Glomerular visceral epithelial cell (primary cell): ENCODE data around the gene RNF167.
A peak's percentile ranks its signal among the peaks of the same experiment; 100 is the strongest.

Experiments
- DNase-seq: peaks from one replicate; pipeline ENCODE4 v3.0.0-alpha.2; 2016; ENCODE audit errors: extremely low spot score

RNF167 gene

GRCh38 chr17:4938688-4939545, 1.2 kb upstream of the RNF167 start:
- DNase-seq = no peak

GRCh38 chr17:4939546-4939795, 597 bp upstream of the RNF167 start:
- DNase-seq = no peak

GRCh38 chr17:4940555-4941318, 669 bp downstream of the RNF167 start:
- no peak for DNase-seq

GRCh38 chr17:4941319-4941610, 1.2 kb downstream of the RNF167 start:
- no peak for DNase-seq

- no peak for DNase-seq
These were observed 2.9 kb downstream of the RNF167 start for GRCh38 chr17:4942760-4943508.

GRCh38 chr17:4944163-4944553, 4.1 kb downstream of the RNF167 start:
- no peak for DNase-seq

- no peak for DNase-seq
These were observed 4.6 kb downstream of the RNF167 start for GRCh38 chr17:4944554-4945175.

GRCh38 chr17:4945176-4945943, 5.3 kb downstream of the RNF167 start:
- peak; percentile 93 for DNase-seq

- DNase-seq = no peak
These were observed 5.8 kb downstream of the RNF167 start for GRCh38 chr17:4945944-4946280.

GRCh38 chr17:4946312-4946976, 6.4 kb downstream of the RNF167 start:
- no peak for DNase-seq

GRCh38 chr17:4947010-4947410, 6.9 kb downstream of the RNF167 start:
- no peak for DNase-seq

- peak; percentile 73 for DNase-seq
These were observed 7.5 kb downstream of the RNF167 start for GRCh38 chr17:4947411-4948165.

- DNase-seq = peak; percentile 93
These were observed 8.3 kb downstream of the RNF167 start, which contains the start of gene PFN1 for GRCh38 chr17:4948166-4948930. Gene PFN1, minus strand, starts transcription at chr17:4948530. Its CDS starts 136 bp downstream, at chr17:4948394.

- DNase-seq = peak; percentile 92
These were observed 8.9 kb downstream of the RNF167 start for GRCh38 chr17:4948931-4949320.

GRCh38 chr17:4949321-4950074, 9.4 kb downstream of the RNF167 start:
- peak; percentile 88 for DNase-seq

- DNase-seq = no peak
These were observed 10.1 kb downstream of the RNF167 start for GRCh38 chr17:4950075-4950745.

GRCh38 chr17:4950746-4951204, 10.7 kb downstream of the RNF167 start, which contains the start of gene ENO3:
Gene ENO3, plus strand, starts transcription at chr17:4951119. Its CDS starts 711 bp downstream, at chr17:4951830.
- no peak for DNase-seq

- no peak for DNase-seq
These were observed 11.4 kb downstream of the RNF167 start for GRCh38 chr17:4951486-4951885.
